Ascending aorta (tissue), 2 donors: ENCODE data around the gene ATP11B. TPM values are rescaled to one million over a fixed set of nuclear protein-coding genes. Genes with fewer than 3 reads are reported as not detected.

Source experiments
- DNase-seq, 2 donors: peaks; one replicate each; pipeline ENCODE4 v3.0.0-alpha.2; 2019; ENCODE audit warnings: low spot score in 2 of 2
- H3K27ac ChIP-seq, 2 donors: fragments of 200-600 bp; sonication (generic); one replicate each; pipeline ENCODE4 v1.5.1; 2016 to 2017; ENCODE audit warnings: mild to moderate bottlenecking in 1 of 2
- H3K27me3 ChIP-seq: fragments of 200-600 bp; sonication (generic); one replicate; pipeline ENCODE4 v1.5.1; 2017
- H3K36me3 ChIP-seq, 2 donors: fragments of 200-600 bp; sonication (generic); one replicate each; pipeline ENCODE4 v1.5.1; 2016
- H3K4me1 ChIP-seq, 2 donors: fragments of 200-600 bp; sonication (generic); one replicate each; pipeline ENCODE4 v1.5.1; 2016 to 2017; ENCODE audit warnings: mild to moderate bottlenecking in 1 of 2
- H3K4me3 ChIP-seq, 2 donors: fragments of 200-600 bp; sonication (generic); one replicate each; pipeline ENCODE4 v1.5.1; 2016 to 2017; ENCODE audit warnings: mild to moderate bottlenecking in 1 of 2
- H3K9me3 ChIP-seq, 2 donors: fragments of 200-600 bp; sonication (generic); one replicate each; pipeline ENCODE4 v1.5.1; 2016
- CTCF ChIP-seq, 3 experiments: fragments of 200-600 bp in 2 of 3; fragments of 450-650 bp in 1 of 3; sonication (generic) in 2 of 3; IDR thresholded peaks; one replicate each; pipeline ENCODE4 v1.5.1; 2016 to 2019; ENCODE audit warnings: antibody characterized with exemption in 3 of 3, mild to moderate bottlenecking in 1 of 3, moderate library complexity in 1 of 3
- intact Hi-C: fragments of 100-400 bp; cut with DNase I; formaldehyde crosslinking; loops from one replicate; pipeline ENCODE4 v1.15.1; 2023
- total RNA-seq: library from RNA; depleted of rRNA; stranded (reverse); fragments of >200 nt; gene quantifications from one replicate; pipeline ENCODE4 v1.1.0, GENCODE V29; 2016

The ATP11B gene
- total RNA-seq, 1 donor from 2014 or later = 117 TPM

- Histone ChIP-seq H3K36me3 (peaks cover 10 to 30% of the 10 kb centered on the region in 2 donors), H3K4me1 (no peaks in the 10 kb centered on the region)
- intact Hi-C loops = no loop called here
Observed at GRCh38 chr3:182948305-182948704, 155.0 kb downstream of the ATP11B start.

DNA sequence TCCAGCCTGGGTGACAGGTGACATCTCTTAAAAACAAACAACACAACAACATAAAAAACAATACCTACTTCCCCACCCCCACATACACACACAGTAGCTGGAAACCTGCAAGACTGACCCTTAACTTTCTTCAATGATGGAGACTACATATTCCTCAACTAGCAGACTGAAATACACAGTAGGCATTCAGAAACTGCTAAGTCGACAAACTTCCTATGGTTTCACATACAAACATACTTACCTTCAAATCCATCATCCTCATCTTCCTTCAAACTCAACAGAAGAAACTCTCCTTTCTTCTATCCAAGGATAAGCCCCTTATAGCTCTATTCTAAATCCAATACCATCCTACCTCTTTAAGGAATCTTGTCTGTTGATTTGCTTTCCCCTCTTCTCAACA lies 156.4 kb downstream of the ATP11B start:
- no peaks in the 10 kb centered on the region for H3K9me3 ChIP-seq
- no peaks in the 10 kb centered on the region for H3K27me3 ChIP-seq
- no peak for DNase-seq
- no peak for TF ChIP-seq CTCF (IDR thresholded peaks at IDR 0.05)
- intact Hi-C loops = no loop called here
- H3K4me3 ChIP-seq = no peak overlapping the region
- H3K4me1 ChIP-seq = no peaks in the 10 kb centered on the region
- H3K36me3 ChIP-seq = peaks cover 10 to 27% of the 10 kb centered on the region in 2 donors
- no peak overlapping the region for H3K27ac ChIP-seq

More at GRCh38 chr3:182948305-182948704, 155.0 kb downstream of the ATP11B start:
- no peaks in the 10 kb centered on the region for H3K27me3 ChIP-seq
- TF ChIP-seq CTCF (IDR thresholded peaks at IDR 0.05) = no peak
- no peak overlapping the region for H3K4me3 ChIP-seq
- no peak overlapping the region for H3K27ac ChIP-seq
- no peaks in the 10 kb centered on the region for H3K9me3 ChIP-seq
- no peak for DNase-seq

GRCh38 chr3:182954553-182955235 lies 161.4 kb downstream of the ATP11B start:
- Histone ChIP-seq H3K9me3 (no peaks in the 10 kb centered on the region), H3K27ac (no peak overlapping the region), H3K36me3 (peaks cover 12 to 13% of the 10 kb centered on the region in 2 donors), H3K4me1 (no peaks in the 10 kb centered on the region), H3K27me3 (no peaks in the 10 kb centered on the region), H3K4me3 (no peak overlapping the region)
- no peak for DNase-seq
- no peak for TF ChIP-seq CTCF (IDR thresholded peaks at IDR 0.05)
- intact Hi-C loops = no loop called here

GRCh38 chr3:182957226-182957625 lies 163.9 kb downstream of the ATP11B start:
- no peak for TF ChIP-seq CTCF (IDR thresholded peaks at IDR 0.05)
- intact Hi-C loops = no loop called here
- no peak for DNase-seq
- H3K4me1 ChIP-seq = no peaks in the 10 kb centered on the region
- no peak overlapping the region for H3K4me3 ChIP-seq
- no peaks in the 10 kb centered on the region for H3K9me3 ChIP-seq
- peaks cover 15 to 17% of the 10 kb centered on the region in 2 donors for H3K36me3 ChIP-seq
- no peaks in the 10 kb centered on the region for H3K27me3 ChIP-seq
- H3K27ac ChIP-seq = no peak overlapping the region

DNA sequence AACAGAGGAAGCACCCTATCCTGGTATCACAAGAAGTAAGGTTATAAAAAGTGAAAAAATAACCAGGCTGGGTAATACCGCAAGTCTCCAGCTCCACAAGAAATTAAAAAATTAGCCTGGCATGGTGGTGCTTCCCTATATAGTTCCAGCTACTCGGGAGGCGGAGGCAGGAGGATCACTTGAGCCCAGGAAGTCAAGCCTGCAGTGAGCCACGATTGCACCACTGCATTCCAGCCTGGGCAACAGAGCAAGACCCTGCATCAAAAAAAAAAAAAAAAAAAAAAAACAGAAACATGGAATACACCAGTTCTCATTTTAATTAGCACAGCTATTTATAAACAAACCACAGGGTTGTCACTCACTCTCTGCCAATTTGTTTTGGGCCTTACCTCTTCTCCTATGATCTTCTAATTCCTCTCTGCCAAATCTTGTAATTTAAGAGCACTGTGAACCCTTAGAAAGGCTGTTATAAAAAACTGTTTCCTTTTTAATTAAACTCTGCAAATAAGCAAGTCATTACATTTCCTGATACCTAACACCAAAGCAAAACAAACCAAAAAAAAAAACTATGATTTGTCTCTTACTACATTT lies 164.5 kb downstream of the ATP11B start:
- no peak for DNase-seq
- peaks cover 15 to 17% of the 10 kb centered on the region in 2 donors for H3K36me3 ChIP-seq
- H3K4me3 ChIP-seq = no peak overlapping the region
- no peak overlapping the region for H3K27ac ChIP-seq
- intact Hi-C loops = no loop called here
- TF ChIP-seq CTCF (IDR thresholded peaks at IDR 0.05) = no peak
- H3K4me1 ChIP-seq = no peaks in the 10 kb centered on the region
- no peaks in the 10 kb centered on the region for H3K9me3 ChIP-seq
- H3K27me3 ChIP-seq = no peaks in the 10 kb centered on the region
